ENCODE data around the gene PKD2L2.
"Not testable (repeated sequence)": the region's sequence is repeated elsewhere in the genome, so short reads cannot be mapped to it uniquely, and the experiment has no call there.

Gene PKD2L2

DNA sequence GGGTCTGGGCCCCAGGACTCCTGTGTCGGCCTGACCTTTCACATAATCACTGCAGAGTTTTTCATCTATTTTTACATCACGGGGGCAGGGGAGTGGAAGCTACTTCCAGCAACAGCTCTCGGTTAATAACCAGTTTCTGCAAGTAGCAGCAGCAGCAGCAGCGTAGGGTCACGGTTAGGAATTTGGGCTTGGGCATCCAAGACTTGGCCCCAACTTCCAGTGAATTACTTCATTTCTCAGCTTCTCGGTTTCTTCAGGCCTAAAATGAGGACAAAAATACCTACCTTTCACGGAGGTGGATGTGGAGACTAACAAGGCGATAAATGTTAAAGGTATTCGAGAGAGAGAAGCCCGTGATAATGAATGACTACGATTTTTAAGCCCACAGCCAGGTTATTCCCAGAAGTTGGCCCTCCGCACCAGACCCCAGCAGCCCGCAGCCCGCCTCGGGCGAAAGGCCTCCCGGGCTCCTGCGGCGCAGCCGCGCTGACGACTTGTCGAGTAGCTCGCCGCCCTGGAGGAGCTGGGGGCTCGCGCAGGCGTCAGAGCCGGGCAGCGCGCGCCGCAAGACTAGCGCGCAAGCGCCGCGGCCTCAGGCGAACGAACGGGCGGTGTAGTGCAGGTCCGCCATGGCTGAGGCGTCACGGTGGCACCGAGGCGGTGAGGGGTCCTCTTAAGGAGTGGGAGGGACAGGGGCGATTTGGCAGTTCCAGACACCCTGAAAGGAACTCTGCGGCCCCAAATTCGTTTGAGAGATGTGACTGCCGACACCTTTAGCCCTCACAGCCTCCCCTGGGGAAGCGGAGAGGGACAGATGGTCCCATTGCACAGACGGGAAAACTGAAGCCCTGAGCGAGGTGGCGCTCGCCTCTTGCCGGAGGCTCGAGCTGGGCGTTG, at the start of gene PKD2L2:
PKD2L2 (plus strand) TSS at position 595 of the 897 bp plus-strand sequence; CDS start at position 630, 35 bp downstream.
- peak; percentile 66 to 68 for DNase-seq (ENCODE audit: low read depth in 2 of 2)

DNA sequence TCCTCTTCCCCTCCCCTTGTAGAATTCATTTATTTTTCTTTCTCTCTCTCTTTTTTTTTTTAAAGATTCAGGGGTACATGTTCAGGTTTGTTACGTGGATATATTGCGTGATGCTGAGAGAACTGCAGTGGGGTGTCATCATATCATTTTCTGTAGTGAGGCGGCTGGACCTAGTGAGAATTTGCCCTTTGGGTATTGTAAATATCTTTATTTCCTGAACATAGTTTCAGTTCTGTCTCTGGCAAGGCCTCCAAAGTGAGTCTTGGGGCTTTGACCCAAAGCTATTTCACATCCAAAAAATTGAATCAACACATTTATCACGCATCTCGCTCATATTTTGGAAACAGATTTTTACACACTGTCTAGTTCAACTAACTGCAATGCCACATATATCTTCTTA, 47.0 kb upstream of the PKD2L2 start:
- no peak for DNase-seq (ENCODE audit: low read depth in 2 of 2)

DNA sequence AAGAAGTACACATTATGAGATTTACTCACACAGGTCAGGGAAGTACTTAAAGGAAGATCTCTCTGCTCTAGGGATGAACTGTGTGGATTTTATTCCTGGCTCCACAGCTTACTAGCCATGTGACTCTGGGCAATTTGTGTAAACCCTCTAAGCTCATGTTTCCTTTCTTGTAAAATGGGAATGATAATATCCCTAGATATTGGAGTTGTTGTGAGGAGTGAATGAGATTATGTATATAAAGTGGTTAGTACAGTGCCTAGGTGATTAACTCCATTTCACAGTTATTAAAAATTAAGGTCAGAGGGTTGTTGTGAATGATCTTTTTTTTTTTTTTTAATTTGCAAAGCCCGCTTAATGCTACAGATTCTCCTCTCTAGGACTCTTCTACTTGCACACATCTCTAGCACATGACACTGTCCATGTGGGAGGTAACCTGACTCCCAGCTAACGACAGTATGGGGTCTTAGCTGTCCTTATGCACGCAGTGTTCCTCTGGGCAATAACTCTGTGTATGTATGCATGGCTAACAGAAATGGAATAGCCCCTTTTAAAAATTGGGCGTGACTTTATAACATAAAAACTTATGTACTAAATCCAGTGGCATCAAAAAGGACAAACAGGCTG, 45.5 kb upstream of the PKD2L2 start:
- no peak for DNase-seq (ENCODE audit: low read depth in 2 of 2)

DNA sequence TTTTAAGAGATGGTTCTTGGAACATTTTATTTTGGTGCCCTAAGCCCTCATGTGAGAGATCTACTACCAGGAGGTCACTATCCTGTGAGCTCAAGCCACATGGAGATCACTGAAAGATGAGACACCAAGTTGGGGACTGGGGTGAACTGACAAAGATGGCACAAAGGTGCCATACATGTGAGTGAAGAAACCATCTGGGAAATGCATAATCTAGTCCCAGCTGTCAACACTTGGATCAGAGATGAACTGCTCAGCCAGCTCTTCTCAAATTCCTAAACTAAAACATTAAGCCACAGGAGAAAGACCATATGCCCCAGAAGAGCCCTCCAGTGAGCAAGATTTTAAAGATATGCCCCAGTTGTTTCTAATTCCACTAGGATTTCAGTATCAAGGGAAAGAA, 43.8 kb upstream of the PKD2L2 start:
- DNase-seq (ENCODE audit: low read depth in 2 of 2): no peak

DNA sequence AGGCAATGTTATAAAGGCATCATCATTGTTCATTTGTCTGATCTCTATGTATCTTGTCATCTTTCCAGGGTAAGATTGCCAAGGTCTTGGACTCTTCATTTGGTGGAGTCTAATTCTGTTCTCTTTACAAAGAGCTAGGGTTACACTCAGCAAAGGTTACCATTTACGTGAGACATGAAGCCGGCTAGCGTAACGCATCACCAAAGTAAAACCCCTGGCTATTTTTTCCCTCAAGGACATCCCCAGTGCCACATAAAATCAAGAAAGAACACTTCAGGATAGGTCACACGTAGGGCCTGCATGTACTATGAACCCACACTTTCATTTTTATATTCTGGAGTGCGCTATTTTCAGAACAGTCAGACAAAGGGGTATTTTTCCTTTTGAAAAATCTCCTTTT, 41.6 kb upstream of the PKD2L2 start:
- DNase-seq (ENCODE audit: low read depth in 2 of 2): no peak

DNA sequence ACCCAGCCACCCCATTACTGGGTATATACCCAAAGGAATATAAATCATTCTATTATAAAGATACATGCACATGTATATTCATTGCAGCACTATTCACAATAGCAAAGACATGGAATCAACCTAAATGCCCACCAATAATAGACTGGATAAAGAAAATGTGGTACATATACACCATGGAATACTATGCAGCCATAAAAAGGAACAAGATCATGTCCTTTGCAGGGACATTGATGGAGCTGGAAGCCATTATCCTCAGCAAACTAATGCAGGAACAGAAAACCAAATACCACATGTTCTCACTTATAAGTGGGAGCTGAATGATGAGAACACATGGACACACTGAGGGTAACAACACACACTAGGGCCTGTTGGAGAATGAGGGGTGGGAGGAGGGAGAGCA, 36.1 kb upstream of the PKD2L2 start:
- not testable (repeated sequence) for DNase-seq (ENCODE audit: low read depth in 2 of 2)

DNA sequence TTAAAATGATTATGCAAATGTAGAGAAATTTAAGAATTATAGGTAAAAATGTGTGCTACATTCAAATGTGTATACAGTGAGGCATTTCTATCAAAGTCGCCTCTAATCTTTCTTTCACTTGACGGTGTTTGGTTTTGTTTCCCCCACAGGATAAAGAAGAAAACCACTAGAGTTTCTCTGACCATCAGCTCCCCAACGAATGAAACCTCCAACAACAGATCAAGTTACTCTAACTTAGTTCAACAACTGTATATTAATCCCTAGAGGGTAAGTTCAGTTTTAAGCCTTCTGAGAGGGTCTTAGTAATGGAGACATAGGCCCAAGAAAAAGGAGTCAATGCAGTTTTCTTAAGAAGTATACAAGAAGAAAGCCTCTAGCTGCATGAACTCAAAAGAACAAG, 33.1 kb upstream of the PKD2L2 start:
- no peak for DNase-seq (ENCODE audit: low read depth in 2 of 2)

DNA sequence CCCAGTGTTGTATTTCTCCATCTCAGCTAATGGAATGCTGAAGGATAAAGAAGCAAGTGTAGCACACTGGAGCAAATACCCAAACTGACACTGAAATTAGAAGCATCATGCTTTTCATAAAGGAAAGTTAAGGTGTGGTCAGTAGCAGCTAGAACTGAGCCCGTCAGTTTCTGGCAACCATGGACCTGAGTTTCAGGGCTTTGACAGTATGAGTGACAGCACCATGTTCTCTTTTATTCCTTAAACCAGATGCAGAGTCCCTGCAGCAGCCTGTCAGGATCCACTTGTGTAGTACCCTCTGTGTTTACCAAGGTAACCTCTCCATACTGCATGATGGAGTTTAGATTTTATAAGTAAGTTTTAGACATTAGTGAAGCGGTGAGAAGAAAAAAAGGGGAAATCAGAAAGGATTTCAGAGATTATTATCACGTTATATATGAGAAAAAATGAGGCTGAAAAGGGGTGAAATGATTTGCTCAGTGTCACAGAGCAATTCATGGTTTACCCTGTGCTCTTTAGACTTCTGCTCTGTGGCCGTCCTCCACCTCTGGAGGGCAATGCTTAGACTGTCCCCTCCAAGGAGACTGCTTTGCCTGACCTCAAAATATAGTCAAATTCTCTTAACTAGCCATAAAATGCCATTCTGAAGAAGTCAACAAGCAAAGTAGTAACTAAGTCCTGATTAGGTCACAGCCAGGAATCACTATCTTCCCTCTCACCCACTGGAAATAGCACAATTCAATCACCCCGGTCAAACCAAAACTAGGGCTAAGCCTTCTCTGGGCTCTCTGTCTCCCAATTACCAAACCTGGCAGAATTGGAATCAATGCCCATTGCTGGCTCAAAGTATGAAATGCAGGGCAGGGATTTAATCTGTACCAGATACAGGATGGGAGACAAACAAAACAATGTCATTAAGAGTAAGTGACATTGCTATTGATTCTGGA, 32.1 kb upstream of the PKD2L2 start:
- DNase-seq (ENCODE audit: low read depth in 2 of 2): no peak

DNA sequence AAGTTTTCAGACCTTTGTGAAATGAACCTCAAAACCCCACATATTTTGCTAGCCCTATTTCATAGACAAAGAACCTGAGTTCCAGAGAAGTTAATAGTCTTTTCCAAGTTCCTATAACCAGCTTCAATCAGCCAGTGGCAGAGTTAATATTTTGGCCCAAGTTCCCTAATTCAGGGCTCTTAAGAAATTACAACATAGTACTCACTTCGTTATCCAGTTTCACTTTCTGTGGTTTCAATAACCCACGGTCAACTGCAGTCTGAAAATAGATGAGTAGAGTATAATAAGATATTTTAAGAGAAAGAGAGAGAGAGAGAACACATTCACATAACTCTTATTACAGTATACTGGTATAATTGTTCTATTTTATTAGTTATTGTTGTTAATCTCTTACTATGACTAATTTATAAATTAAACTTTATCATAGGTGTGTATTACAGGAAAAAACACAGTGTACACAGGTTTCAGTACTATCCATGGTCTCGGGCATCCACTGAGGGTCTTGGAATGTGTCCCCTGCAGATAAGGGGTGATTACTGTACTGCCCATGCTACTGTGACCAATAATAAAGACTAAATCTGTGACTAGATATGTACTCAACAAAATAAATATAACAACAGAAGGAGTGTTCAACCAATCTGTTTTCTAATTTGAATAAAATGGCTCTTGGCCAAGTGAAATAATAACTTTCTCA, 30.9 kb upstream of the PKD2L2 start:
- DNase-seq (ENCODE audit: low read depth in 2 of 2): no peak

DNA sequence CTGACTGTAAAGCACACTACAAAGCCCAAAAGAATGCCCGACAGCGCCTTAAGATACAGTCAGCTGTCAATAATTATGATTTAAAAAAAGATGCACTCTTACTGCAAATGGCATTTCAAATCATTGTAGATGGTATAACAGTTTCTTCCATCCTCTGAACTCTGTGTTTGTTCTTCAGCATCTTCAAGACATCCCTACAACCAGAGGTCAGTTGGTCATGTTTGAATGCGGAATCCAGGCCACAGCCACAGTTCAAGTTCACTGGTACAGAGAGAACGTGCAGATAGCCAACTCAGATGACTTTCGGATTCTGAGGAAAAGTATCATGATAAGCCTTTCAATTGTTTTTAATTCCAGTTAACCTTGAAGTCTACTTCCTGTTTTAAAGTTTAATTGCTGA, 30.3 kb upstream of the PKD2L2 start:
- DNase-seq (ENCODE audit: low read depth in 2 of 2): no peak

DNA sequence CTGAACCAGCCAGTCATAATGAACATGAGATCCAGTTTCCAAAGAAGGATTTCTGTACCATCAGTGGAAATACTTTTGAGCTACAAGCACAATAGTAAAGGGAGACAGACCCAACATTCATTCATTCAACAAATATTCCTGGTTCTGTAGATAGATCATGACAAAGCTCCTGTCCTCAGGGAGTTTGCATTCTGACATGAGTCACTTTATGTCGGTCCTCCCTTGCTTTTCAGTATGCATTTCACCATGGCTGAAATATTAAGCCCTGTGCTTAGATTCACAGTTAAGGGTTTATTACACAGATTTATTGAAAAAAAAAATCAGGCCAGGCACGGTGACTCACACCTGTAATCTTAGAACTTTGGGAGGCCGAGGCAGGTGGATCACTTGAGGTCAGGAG, 27.0 kb upstream of the PKD2L2 start:
- DNase-seq (ENCODE audit: low read depth in 2 of 2): no peak

DNA sequence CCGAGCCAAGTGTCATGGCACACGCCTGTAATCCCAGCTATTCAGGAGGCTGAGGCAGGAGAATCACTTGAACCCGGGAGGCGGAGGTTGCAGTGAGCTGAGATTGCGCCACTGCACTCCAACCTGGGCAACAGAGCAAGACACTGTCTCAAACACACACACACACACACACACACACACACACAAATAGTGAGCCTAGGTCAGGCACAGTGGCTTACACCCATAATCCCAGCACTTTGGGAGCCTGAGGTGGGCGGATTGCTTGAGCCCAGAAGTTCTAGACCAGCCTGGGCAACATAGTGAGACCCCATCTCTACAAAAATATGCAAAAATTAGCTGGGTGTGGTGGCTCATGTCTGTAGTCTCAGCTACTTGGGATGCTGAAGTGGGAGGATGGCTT, 25.6 kb upstream of the PKD2L2 start:
- DNase-seq (ENCODE audit: low read depth in 2 of 2): not testable (repeated sequence)

DNA sequence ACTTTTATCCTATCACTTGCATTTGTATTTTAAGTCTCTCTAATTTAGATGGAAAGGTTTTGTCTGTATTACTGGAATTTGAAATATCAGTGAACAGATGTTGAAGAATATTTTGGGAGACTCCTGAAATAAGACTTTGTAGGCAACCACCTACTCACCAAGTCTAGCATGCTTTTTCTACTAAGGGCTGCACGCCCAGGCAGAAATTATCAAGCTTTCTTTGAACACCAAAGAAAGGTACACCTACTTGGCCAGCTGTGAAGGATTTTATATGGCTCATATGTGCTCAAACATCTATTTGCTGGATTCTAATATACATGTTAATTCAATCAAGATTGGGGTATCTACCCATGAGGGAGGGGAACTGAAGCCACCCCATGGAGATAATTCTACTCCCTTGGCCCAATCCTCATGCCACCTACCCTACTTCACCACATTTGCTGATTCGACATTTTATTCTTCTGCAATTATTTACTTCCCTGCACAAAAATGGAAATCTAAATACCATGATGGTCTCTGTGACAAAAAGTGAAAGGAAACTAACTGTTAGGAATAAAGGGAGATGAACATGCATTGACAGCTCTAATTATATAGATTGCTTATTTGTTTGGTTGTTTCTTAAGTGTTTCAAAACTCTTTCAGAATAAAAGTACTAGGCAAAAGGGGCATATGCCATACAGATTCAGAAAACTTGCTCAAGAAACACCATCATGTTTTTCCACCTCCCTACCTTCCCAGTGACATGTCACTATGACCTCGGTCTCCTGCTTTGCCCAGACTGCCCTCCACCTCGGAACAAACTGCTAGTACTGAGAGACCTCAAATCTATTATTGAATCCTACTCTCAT, 22.5 kb upstream of the PKD2L2 start:
- DNase-seq (ENCODE audit: low read depth in 2 of 2): no peak

DNA sequence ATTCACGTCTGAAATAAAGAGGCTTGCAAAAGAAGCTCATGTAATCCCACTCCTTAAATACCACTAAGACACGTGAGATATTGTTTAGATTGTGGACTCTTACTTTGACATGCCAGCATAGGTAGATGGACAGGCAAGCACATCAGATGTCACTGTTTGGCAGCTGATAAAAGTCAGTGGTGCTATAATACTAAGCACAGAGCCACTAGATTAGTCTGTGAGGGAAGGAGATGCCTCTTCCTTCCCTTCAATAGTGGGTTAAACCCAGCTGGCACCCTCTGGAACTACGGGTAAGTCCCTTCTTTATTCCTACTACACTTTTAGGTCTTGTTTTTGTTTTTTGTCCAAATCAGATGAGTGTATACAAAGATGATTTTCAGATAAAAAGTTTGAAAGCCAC, 21.6 kb upstream of the PKD2L2 start, which contains the start of gene MYOT:
MYOT (plus strand) TSS at position 197 of the 400 bp plus-strand sequence. CDS start 2,792 bp downstream, outside the sequence.
- DNase-seq (ENCODE audit: low read depth in 2 of 2): no peak

DNA sequence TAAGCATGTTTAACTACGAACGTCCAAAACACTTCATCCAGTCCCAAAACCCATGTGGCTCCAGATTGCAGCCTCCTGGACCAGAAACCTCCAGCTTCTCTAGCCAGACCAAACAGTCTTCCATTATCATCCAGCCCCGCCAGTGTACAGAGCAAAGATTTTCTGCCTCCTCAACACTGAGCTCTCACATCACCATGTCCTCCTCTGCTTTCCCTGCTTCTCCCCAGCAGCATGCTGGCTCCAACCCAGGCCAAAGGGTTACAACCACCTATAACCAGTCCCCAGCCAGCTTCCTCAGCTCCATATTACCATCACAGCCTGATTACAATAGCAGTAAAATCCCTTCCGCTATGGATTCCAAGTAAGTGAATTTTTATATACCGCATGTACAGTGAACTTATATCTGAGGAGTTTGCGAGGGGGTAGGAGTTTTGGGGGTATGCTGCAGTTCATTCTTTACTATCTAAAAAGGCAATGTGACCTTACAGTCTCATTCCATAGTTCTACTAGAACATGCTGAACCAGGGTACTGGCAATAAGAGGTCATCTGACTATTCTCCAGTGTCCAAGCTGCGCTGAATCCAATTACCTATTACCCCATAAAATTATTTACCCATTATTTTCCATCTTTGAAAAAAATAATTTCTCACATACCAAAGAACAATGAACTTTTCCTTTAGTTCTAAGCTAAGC, 18.5 kb upstream of the PKD2L2 start:
- DNase-seq (ENCODE audit: low read depth in 2 of 2): no peak

DNA sequence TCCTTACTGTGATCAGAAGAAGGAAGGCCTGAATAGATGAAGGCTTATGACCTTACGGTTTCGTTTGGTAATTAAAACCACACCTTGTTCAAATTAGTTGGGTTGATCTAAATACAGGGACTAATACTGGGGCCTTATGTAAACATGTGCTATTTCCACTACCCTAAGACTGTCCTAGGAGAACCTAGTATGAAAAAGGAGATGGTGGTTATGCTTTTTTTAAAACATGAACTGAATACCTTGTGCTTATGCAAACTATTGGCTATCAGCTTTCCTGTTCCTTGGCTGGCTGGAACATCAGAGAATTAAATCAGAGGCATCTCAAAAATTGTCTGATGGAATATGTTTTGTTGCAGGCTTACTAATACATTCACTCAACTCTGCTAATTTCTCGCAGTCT, 17.7 kb upstream of the PKD2L2 start:
- DNase-seq (ENCODE audit: low read depth in 2 of 2): no peak

DNA sequence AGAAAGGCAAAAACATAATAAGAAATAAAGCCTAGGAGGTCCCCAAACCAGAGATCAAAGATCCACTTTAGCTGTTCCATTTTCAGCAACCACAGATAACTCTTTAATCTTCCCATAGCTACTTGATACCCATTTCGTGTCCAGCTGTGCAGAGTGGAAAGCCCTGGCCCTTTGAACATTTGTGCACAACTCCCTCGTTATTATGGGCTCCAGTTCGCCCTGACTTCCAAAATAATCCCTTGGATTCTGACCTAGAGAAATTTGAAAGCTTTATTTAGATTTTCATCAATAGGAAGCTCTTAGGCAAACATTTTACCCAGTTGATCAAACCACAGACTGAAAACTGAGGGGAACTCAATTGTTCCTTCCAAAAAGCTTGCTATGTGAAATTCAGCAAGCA, 16.8 kb upstream of the PKD2L2 start:
- no peak for DNase-seq (ENCODE audit: low read depth in 2 of 2)

DNA sequence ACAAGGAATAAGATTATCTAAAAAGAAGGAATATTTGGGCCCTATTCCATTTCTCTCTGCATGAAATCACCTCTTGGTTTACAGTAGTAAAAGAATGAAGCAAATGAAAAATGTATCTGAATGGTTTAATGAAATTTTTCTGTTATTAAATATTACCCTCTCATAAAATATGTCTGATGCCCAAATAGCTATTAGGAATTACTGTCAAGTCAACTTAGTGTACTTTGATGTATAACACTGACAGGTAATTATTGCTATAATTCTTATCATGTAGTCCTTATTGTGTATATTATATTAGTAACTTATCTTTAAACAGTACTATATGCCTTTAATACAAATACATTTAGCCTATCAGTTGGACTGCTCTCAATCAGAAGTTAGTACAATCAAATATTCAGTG, 13.2 kb upstream of the PKD2L2 start:
- no peak for DNase-seq (ENCODE audit: low read depth in 2 of 2)

DNA sequence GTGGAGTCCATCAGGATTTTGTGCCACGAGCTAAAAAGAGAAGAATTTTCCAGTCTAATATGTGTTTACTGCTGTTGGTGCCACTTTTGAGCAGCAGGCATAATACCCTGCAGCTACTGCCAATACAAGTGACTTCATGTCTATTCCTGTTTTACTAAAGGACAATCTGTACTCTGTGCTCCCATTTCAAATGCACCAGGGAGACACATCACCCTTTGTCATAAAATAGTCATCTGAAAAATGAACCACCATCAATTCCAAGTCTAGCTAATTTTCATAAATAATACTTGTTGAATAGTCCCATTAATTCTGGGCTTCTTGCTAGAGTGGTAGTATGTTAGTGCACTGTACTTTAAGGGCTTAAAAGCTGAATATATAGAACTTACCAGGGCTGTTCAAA, 8.9 kb upstream of the PKD2L2 start:
- no peak for DNase-seq (ENCODE audit: low read depth in 2 of 2)

DNA sequence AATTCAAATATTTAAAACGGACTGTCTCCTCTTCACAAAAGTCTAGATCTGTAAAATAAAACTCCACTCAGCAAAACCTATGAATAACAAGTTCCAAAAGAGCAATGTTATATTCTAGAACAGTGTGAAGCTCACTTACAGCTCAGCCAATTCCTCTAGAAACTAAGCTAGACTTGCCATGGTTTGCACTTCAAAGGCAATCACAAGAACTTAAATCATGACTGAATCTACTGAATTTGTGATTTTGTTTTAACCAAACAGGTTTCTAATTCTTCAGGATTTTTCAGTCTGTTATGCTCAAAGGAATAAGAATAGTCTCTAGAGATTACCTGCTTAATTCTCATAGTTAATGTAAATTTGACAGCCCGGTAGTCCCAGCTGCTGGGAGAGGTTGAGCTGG, 1.4 kb upstream of the PKD2L2 start:
- DNase-seq (ENCODE audit: low read depth in 2 of 2): no peak

All from stimulated activated CD8-positive, alpha-beta memory T cell treated with anti-CD3 and anti-CD28 coated beads, Interleukin-2, amount 100 ng/mL, for 1 hour (primary cell).